Uterus (tissue), 4 donors: ENCODE measurements around the gene RPS6KA2. TPM values are rescaled to one million over a fixed set of nuclear protein-coding genes. Genes with fewer than 3 reads are reported as not detected.

Experiments
- DNase-seq, 2 donors: peaks; one replicate each; pipeline ENCODE4 v3.0.0-alpha.2; 2019 to 2020
- H3K27ac ChIP-seq, 2 donors: fragments of 200-600 bp; sonication (generic); 1 replicate in 1 of 2; 2 replicates in 1 of 2; pipeline ENCODE4 v1.5.1; 2016 to 2018
- H3K27me3 ChIP-seq, 2 donors: fragments of 200-600 bp; sonication (generic); one replicate each; pipeline ENCODE4 v1.5.1; 2018 to 2019; ENCODE audit warnings: control low read depth in 1 of 2
- H3K36me3 ChIP-seq, 2 donors: fragments of 200-600 bp; sonication (generic); one replicate each; pipeline ENCODE4 v1.5.1; 2019; ENCODE audit warnings: control low read depth in 1 of 2
- H3K4me1 ChIP-seq, 2 donors: fragments of 200-600 bp; sonication (generic); one replicate each; pipeline ENCODE4 v1.5.1; 2018 to 2019; ENCODE audit warnings: control low read depth in 1 of 2
- H3K4me3 ChIP-seq, 2 donors: fragments of 200-600 bp; sonication (generic); 1 replicate in 1 of 2; 2 replicates in 1 of 2; pipeline ENCODE4 v1.5.1; 2018 to 2019; ENCODE audit warnings: mild to moderate bottlenecking in 1 of 2
- H3K9me3 ChIP-seq, 2 donors: fragments of 200-600 bp; sonication (generic); one replicate each; pipeline ENCODE4 v1.5.1; 2019; ENCODE audit warnings: control low read depth in 1 of 2
- POLR2A ChIP-seq, 2 donors: fragments of 450-650 bp; IDR thresholded peaks; one replicate each; pipeline ENCODE4 v1.6.1; 2016; ENCODE audit warnings: antibody characterized with exemption in 2 of 2, mild to moderate bottlenecking in 1 of 2, moderate library complexity in 1 of 2
- intact Hi-C: fragments of 100-400 bp; cut with DNase I; formaldehyde crosslinking; loops from one replicate; pipeline ENCODE4 v1.15.1; 2023; ENCODE audit warnings: low total_unique reads
- total RNA-seq, 4 donors: library from RNA; depleted of rRNA in 3 of 4; stranded (reverse); fragments of >200 nt in 3 of 4; gene quantifications; one replicate each; pipeline versions ENCODE4 v1.1.0 to v1.2.4, GENCODE V29; 2014 to 2023
- TF ChIP-seq, protein P1 (sequence below), 4 experiments: fragments of 200-600 bp in 2 of 4; fragments of 450-650 bp in 2 of 4; sonication (generic) in 2 of 4; IDR thresholded peaks; one replicate each; pipeline ENCODE4 v1.5.1; 2016 to 2019; ENCODE audit warnings: antibody characterized with exemption in 4 of 4, mild to moderate bottlenecking in 2 of 4, moderate library complexity in 1 of 4
- donor health status: DM: yes; HTN: yes; CAD: no.

RPS6KA2 gene
- total RNA-seq, 4 donors from 2014 or later = 34.0 to 78.4 (median 55.8) TPM

GRCh38 chr6:166655713-166656229 lies 28.7 kb upstream of the RPS6KA2 start:
- intact Hi-C loops = no loop called here
- no peak for DNase-seq
- H3K9me3 ChIP-seq = no peaks in the 10 kb centered on the region
- no peak overlapping the region for H3K4me3 ChIP-seq
- no peak overlapping the region for H3K27ac ChIP-seq
- H3K4me1 ChIP-seq = no peaks in the 10 kb centered on the region
- no peaks in the 10 kb centered on the region for H3K36me3 ChIP-seq
- H3K27me3 ChIP-seq = no peaks in the 10 kb centered on the region
- TF ChIP-seq, protein P1, sequence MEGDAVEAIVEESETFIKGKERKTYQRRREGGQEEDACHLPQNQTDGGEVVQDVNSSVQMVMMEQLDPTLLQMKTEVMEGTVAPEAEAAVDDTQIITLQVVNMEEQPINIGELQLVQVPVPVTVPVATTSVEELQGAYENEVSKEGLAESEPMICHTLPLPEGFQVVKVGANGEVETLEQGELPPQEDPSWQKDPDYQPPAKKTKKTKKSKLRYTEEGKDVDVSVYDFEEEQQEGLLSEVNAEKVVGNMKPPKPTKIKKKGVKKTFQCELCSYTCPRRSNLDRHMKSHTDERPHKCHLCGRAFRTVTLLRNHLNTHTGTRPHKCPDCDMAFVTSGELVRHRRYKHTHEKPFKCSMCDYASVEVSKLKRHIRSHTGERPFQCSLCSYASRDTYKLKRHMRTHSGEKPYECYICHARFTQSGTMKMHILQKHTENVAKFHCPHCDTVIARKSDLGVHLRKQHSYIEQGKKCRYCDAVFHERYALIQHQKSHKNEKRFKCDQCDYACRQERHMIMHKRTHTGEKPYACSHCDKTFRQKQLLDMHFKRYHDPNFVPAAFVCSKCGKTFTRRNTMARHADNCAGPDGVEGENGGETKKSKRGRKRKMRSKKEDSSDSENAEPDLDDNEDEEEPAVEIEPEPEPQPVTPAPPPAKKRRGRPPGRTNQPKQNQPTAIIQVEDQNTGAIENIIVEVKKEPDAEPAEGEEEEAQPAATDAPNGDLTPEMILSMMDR (IDR thresholded peaks at IDR 0.05) = no peak
- TF ChIP-seq POLR2A (IDR thresholded peaks at IDR 0.05) = no peak

GRCh38 chr6:166655251-166655650 lies 28.2 kb upstream of the RPS6KA2 start:
- TF ChIP-seq, protein P1 (IDR thresholded peaks at IDR 0.05) = no peak
- TF ChIP-seq POLR2A (IDR thresholded peaks at IDR 0.05) = no peak
- H3K4me1 ChIP-seq = no peaks in the 10 kb centered on the region
- intact Hi-C loops = no loop called here
- no peaks in the 10 kb centered on the region for H3K9me3 ChIP-seq
- H3K36me3 ChIP-seq = no peaks in the 10 kb centered on the region
- no peaks in the 10 kb centered on the region for H3K27me3 ChIP-seq
- no peak overlapping the region for H3K4me3 ChIP-seq
- H3K27ac ChIP-seq = no peak overlapping the region
- DNase-seq = no peak

GRCh38 chr6:166654573-166654972 lies 27.5 kb upstream of the RPS6KA2 start:
- Histone ChIP-seq H3K27ac (no peak overlapping the region), H3K27me3 (no peaks in the 10 kb centered on the region), H3K36me3 (no peaks in the 10 kb centered on the region), H3K4me3 (no peak overlapping the region), H3K9me3 (no peaks in the 10 kb centered on the region), H3K4me1 (no peaks in the 10 kb centered on the region)
- intact Hi-C loops = no loop called here
- DNase-seq = no peak
- TF ChIP-seq, protein P1 (IDR thresholded peaks at IDR 0.05) = no peak

GRCh38 chr6:166653639-166653941 lies 26.5 kb upstream of the RPS6KA2 start:
- Histone ChIP-seq H3K9me3 (no peaks in the 10 kb centered on the region), H3K4me3 (no peak overlapping the region), H3K27ac (no peak overlapping the region), H3K4me1 (no peaks in the 10 kb centered on the region), H3K27me3 (no peaks in the 10 kb centered on the region), H3K36me3 (no peaks in the 10 kb centered on the region)
- no peak for TF ChIP-seq POLR2A (IDR thresholded peaks at IDR 0.05)
- TF ChIP-seq, protein P1 (IDR thresholded peaks at IDR 0.05) = no peak
- intact Hi-C loops = no loop called here
- no peak for DNase-seq

- no peak for DNase-seq
- Histone ChIP-seq H3K27ac (no peak overlapping the region), H3K27me3 (no peaks in the 10 kb centered on the region), H3K4me3 (no peak overlapping the region), H3K4me1 (no peaks in the 10 kb centered on the region), H3K9me3 (no peaks in the 10 kb centered on the region), H3K36me3 (no peaks in the 10 kb centered on the region)
- intact Hi-C loops = no loop called here
- TF ChIP-seq, protein P1 (IDR thresholded peaks at IDR 0.05) = no peak
- no peak for TF ChIP-seq POLR2A (IDR thresholded peaks at IDR 0.05)
Observed at GRCh38 chr6:166650824-166651807, 24.1 kb upstream of the RPS6KA2 start.
